EH (cell line): Measurements from ENCODE around the gene CADPS2.
"Not testable (repeated sequence)": the region's sequence is repeated elsewhere in the genome, so short reads cannot be mapped to it uniquely, and the experiment has no call there.

ENCODE experiments used
- DNase-seq: peaks from one replicate; pipeline ENCODE4 v3.0.0-alpha.2; 2015; ENCODE audit warnings: low read depth

Gene CADPS2

GRCh38 chr7:122673951-122674350 is 212.3 kb downstream of the CADPS2 start:
- DNase-seq: no peak

DNA sequence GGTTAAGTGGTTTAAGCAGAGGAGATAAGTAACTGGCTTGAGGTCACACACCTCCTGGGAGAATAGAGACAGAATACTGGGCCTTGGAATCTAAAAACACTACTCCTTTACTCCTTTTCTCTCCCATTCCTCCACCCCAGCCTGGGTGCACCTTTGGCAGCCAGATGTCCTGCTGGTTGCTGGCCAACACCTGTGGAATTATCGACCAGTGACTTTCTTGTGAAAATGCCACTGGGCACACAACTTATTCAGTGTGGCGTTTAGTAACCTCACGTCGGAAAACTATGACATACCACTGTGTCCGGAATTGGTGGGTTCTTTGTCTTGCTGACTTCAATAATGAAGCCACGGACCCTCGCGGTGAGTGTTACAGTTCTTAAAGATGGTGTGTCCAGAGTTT is 213.7 kb downstream of the CADPS2 start:
- DNase-seq: no peak

- no peak for DNase-seq
These were observed 222.5 kb downstream of the CADPS2 start for GRCh38 chr7:122663733-122664132.

DNA sequence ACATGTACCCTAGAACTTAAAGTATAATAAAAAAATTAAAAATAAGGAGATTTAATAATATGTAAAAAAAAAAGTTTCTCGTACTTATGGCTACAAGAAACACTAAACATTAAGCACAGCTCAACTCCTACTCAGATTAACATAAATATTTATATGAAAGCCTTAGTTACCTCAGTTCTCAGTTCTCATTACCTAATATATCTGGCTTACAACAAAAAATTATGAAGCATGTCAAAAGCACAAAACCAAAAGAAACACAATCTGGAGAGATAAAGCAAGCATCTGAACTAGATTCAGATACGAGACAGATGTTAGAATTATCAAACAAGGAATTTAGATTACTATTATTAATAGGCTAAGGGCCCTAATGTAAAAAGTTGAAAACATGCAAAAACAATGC is 227.4 kb downstream of the CADPS2 start:
- no peak for DNase-seq

- DNase-seq: no peak
These were observed 232.6 kb downstream of the CADPS2 start for GRCh38 chr7:122653685-122654084.

GRCh38 chr7:122652876-122653275 is 233.4 kb downstream of the CADPS2 start:
- DNase-seq: no peak

DNA sequence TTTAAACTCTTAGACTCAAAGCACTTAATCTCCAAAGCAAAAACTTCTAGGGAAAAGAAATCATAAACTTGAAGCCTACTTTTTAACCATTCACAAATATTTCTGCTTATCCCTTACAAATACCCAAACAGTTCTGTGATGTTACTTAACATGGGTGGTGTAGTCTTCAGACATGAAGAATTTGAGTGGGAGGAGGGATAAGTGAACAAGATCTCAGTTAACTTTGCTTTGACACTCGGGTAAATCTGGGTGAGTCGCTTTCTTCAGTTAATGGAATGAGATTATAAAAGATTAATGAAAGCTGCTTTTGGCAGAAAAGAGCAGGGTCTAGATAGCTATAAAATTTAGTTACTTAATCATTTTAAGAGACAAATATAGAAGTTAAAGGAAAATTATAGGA is 234.8 kb downstream of the CADPS2 start:
- DNase-seq: no peak

DNA sequence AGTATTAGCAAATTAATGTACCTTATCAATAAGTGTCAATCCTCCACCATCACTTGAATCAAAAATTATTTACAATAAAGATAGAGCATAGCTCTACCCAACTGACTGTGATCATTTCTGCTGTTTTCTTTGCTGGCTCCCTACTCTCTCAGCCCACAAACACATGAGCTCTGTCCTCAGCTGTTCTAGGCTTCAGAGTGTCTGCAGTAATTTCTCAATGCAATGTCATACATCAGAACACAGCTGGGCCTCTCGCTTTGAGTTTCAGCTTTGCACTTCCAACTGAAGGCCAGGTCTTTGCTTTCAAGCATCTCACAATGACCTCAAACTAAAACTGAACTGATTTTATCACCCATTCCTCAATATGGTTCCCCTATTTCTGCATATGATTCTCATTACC is 243.0 kb downstream of the CADPS2 start:
- DNase-seq: no peak

DNA sequence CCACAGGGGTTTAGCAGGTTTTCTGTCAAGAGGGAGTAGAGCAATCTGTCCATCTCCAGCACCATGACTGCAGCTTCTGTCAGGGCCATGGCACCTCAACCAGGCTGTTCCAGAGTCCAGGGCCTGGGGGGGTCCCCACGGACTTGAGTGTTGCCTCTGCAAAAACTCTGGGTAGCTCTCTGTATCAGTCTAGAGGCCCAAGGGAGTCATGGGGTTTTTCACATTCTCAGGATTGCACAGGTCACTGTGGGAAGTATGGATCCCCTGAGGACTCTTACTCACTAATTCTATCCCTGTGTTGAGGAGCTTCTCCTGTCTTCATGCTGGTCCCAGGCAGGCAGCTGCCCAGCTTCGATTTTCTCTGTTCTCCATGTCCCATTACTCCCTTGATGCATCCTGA is 247.8 kb downstream of the CADPS2 start:
- no peak for DNase-seq

DNA sequence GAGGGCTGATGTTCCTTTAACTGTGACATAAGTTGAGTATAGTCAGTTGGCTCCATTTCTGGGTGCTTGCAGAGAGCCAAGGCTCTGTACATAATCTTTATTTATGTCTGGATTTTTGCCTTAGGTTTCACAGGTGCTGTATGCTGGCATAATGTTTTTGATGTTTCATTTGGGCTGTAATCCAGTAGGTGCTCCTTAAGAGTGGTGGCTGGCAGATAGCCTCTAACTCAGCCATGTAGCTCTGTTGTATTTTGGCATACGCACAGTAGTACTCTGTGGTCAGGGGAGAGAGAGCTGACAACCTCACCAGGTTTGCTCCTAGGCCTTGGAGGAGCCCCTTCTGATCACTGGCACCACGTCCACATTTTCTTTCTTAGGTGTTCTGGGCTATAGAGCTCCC is 248.5 kb downstream of the CADPS2 start:
- DNase-seq: no peak

- not testable (repeated sequence) for DNase-seq
These were observed 250.8 kb downstream of the CADPS2 start for GRCh38 chr7:122635481-122635880.

- DNase-seq: no peak
These were observed 252.8 kb downstream of the CADPS2 start for GRCh38 chr7:122633472-122633871.

GRCh38 chr7:122632238-122632637 is 254.0 kb downstream of the CADPS2 start:
- DNase-seq: no peak

GRCh38 chr7:122629412-122629953 is 256.8 kb downstream of the CADPS2 start:
- no peak for DNase-seq

DNA sequence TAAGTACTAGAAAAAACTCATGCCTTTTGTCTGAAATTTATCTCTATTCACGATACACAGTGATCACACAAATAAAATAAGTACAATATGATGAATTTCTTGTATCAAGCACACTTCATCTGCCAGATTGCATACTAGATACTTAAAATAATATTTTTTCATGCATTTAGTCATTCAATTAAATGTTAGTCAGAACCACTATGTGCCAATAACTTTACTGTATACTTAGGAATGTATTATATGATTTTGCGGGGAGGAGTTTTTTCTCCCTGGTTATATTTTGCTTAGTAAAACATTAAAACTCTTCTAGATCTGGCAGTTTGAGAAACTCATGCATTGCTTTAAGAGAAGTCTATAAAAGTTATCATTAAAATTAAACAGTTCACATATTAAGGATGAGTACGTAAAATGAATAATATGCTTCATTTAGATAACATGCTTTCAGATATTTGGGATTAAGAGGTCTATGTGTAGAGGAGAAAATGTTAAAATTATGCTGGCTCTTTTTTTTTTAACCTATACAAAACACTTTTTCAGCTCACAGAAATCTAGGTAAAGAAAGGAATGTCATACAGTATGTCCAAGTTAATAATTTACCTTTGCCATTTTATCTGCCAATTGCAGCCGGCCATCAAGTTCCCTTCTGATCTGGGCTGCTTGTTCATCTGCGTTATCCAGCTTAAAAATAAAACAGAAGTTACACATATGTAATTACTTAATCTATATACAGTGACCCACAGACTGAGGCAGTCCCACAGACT is 257.4 kb downstream of the CADPS2 start:
- DNase-seq: no peak

DNA sequence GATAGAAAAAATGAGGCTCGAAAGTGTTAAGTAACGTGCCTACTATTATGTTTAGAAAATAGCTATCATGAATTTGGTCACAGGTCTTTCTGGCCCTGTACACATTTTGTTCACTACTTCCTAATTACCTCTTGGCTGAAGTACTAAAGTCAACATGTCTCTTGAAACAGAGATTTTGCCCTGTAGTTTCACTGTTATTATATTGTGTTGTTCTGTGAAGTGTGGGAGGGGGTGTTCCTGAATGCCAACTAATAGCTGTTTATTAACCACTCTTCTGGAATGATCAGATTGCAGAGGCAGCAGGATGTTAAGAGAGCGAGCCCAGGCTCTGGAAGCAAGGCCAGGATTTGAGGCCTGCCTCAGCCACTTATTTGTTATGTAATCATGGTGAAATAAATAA is 259.5 kb downstream of the CADPS2 start:
- no peak for DNase-seq

GRCh38 chr7:122622682-122623081 is 263.6 kb downstream of the CADPS2 start:
- no peak for DNase-seq

DNA sequence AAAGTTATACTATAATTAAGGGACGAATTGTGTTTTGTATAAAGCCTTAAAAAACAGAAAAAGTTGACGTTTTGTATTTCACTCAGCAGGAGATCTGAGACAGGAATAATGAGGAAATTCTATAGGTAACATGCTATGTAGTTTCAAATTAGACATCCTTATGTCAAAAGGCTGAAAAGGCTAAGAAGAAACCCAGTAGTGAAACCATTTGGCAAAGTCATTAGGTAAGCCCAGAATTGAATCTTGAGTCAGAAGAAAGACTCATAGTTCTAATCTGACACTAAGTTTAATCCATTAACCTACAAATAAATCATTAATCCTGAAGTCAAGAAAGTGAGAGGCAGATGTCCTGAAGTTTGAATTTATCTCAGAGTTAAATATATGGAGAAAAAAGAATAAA is 266.6 kb downstream of the CADPS2 start:
- DNase-seq: no peak

DNA sequence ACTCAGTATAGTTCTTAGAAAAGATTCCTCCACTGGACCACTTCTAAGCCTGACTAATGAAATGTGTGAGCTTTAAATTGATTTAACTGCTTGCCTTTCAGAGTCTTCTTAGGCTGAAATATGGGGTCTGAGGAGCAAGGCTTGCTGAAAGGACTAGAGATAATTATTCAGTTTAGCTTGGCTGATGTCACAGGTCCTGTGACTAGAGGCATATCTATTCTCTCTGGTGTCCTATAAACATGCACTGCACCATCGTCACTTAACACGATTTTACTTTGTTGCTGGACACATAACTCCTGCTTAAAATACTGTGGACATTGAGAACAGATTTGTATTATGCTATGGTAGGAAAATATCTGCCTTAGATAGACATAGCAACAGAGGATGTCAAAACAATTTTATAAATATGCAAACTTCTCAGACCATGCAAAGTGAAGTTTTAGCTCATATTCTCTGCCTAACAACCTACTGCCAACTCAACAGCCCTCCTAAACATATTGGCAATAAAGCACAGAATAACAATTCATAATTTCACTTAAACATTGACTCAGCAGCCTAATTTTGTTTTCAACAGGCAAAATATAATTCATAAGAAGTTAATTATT is 267.6 kb downstream of the CADPS2 start:
- DNase-seq: no peak

GRCh38 chr7:122616951-122617350 is 269.3 kb downstream of the CADPS2 start:
- no peak for DNase-seq

GRCh38 chr7:122605929-122606328 is 280.3 kb downstream of the CADPS2 start:
- DNase-seq: no peak

DNA sequence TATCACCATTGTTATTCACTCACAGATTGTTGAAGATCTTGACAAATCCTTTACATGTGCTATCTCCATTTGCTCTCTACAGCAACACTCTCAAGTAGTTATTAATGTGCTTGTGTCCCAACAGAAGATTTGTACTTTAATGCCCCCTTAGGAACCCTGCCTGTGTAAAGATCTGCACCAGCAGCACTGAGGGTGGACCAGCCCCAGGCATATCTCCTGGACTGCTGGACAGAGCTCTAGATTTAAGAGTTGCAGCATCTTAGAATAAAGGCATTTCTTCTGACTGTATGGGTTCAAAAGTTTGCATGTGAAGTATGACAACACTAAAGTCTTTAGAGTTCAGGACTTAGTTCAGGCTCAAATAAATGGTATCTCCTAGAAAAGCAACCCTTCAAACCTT is 282.0 kb downstream of the CADPS2 start:
- no peak for DNase-seq

DNA sequence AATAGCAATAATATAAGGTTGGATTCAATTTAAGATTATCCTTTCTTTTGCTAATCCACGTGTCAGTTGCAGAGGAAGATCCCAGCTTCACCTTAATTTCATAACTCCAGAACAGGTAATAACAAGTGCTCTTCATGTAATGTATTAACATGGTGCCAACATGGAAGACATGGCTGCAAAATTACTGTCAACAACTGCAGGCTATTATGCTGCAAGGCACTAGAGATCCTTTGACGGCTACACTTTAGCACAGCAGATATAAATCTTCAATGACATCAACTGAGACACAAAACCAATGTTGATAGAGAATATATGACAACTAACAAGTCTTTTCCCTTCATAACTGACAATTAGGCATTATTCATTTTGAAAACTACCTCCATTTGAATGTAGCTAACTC is 283.5 kb downstream of the CADPS2 start:
- DNase-seq: no peak

GRCh38 chr7:122600630-122601029 is 285.6 kb downstream of the CADPS2 start:
- no peak for DNase-seq
